Trophoblast cell (in vitro differentiated cells and primary cell): Measurements from ENCODE around the gene AP1G2.
A peak's percentile ranks its signal among the peaks of the same experiment; 100 is the strongest.

ENCODE experiments used
- DNase-seq, 2 donors: peaks; one replicate each; pipeline ENCODE4 v3.0.0-alpha.2; 2016
- H2AFZ ChIP-seq: 2 replicates; pipeline ENCODE4 v1.6.1; 2013; ENCODE audit warnings: low read length, moderate library complexity, mild to moderate bottlenecking; ENCODE audit not compliant: insufficient read depth, poor library complexity
- H2AK5ac ChIP-seq: 2 replicates; pipeline ENCODE4 v1.6.1; 2013; ENCODE audit warnings: mild to moderate bottlenecking, low read length
- H2BK120ac ChIP-seq: 2 replicates; pipeline ENCODE4 v1.6.1; 2013; ENCODE audit warnings: low read length, mild to moderate bottlenecking, moderate library complexity; ENCODE audit not compliant: insufficient read depth, poor library complexity
- H2BK12ac ChIP-seq: 2 replicates; pipeline ENCODE4 v1.6.1; 2013; ENCODE audit warnings: mild to moderate bottlenecking, low read length, moderate library complexity
- H2BK5ac ChIP-seq: 2 replicates; pipeline ENCODE4 v1.6.1; 2013; ENCODE audit warnings: low read length, low read depth, moderate library complexity, mild to moderate bottlenecking; ENCODE audit not compliant: poor library complexity
- H3K14ac ChIP-seq: 2 replicates; pipeline ENCODE4 v1.6.1; 2013; ENCODE audit warnings: mild to moderate bottlenecking, low read length
- H3K18ac ChIP-seq: 2 replicates; pipeline ENCODE4 v1.6.1; 2013; ENCODE audit warnings: mild to moderate bottlenecking, low read length
- H3K23ac ChIP-seq: 2 replicates; pipeline ENCODE4 v1.6.1; 2013; ENCODE audit warnings: low read length
- H3K27ac ChIP-seq: 2 replicates; pipeline ENCODE4 v1.5.1; 2013; ENCODE audit warnings: low read depth, mild to moderate bottlenecking, inconsistent platforms, low read length, moderate library complexity
- H3K27me3 ChIP-seq: 2 replicates; pipeline ENCODE4 v1.6.1; 2013; ENCODE audit warnings: inconsistent platforms, mild to moderate bottlenecking, low read length, moderate library complexity; ENCODE audit not compliant: insufficient read depth
- H3K36me3 ChIP-seq, 2 experiments: 1 replicate in 1 of 2; 2 replicates in 1 of 2; pipeline ENCODE4 v1.6.1; 2013; ENCODE audit warnings: low read length in 2 of 2, mild to moderate bottlenecking in 2 of 2, moderate library complexity in 1 of 2; ENCODE audit not compliant: insufficient read depth in 2 of 2, control insufficient read depth in 1 of 2
- H3K4ac ChIP-seq: 2 replicates; pipeline ENCODE4 v1.6.1; 2013; ENCODE audit warnings: low read depth, mild to moderate bottlenecking, low read length, moderate library complexity
- H3K4me1 ChIP-seq, 2 experiments: 1 replicate in 1 of 2; 2 replicates in 1 of 2; pipeline ENCODE4 v1.6.1; 2013; ENCODE audit warnings: low read length in 2 of 2, mild to moderate bottlenecking in 2 of 2, moderate library complexity in 1 of 2; ENCODE audit not compliant: insufficient read depth in 2 of 2, control insufficient read depth in 1 of 2
- H3K4me2 ChIP-seq: 2 replicates; pipeline ENCODE4 v1.6.1; 2013; ENCODE audit warnings: inconsistent platforms, mild to moderate bottlenecking, low read length, moderate library complexity
- H3K4me3 ChIP-seq: 2 replicates; pipeline ENCODE4 v1.5.1; 2013; ENCODE audit warnings: mild to moderate bottlenecking, low read depth, low read length, inconsistent platforms
- H3K79me1 ChIP-seq: one replicate; pipeline ENCODE4 v1.6.1; 2013; ENCODE audit warnings: low read length
- H3K79me2 ChIP-seq: 2 replicates; pipeline ENCODE4 v1.6.1; 2013; ENCODE audit warnings: low read length, mild to moderate bottlenecking; ENCODE audit not compliant: control insufficient read depth, insufficient read depth, poor library complexity
- H3K9ac ChIP-seq: 2 replicates; pipeline ENCODE4 v1.6.1; 2013; ENCODE audit warnings: mild to moderate bottlenecking, low read length
- H3K9me3 ChIP-seq: 2 replicates; pipeline ENCODE4 v1.6.1; 2013; ENCODE audit warnings: low read depth, mild to moderate bottlenecking, control low read depth, inconsistent platforms, low read length; ENCODE audit not compliant: insufficient read depth
- H4K12ac ChIP-seq: 2 replicates; pipeline ENCODE4 v1.6.1; 2013; ENCODE audit warnings: low read depth, mild to moderate bottlenecking, low read length, moderate library complexity
- H4K8ac ChIP-seq: 2 replicates; pipeline ENCODE4 v1.6.1; 2013; ENCODE audit warnings: low read depth, mild to moderate bottlenecking, low read length, moderate library complexity
- H4K91ac ChIP-seq: one replicate; pipeline ENCODE4 v1.6.1; 2013; ENCODE audit warnings: low read depth, mild to moderate bottlenecking, low read length, moderate library complexity
- WGBS: extraction: QIAGEN DNeasy Blood & Tissue Kit; methylation state at CpG from one replicate; pipeline ENCODE4 v1.1.7; 2013; ENCODE audit warnings: missing lambda C conversion rate; ENCODE audit not compliant: insufficient read length, insufficient coverage; ENCODE audit errors: extremely low coverage; 5-methylcytosine and 5-hydroxymethylcytosine counted together

The AP1G2 gene

GRCh38 chr14:23577004-23577681 is 9.6 kb upstream of the AP1G2 start:
- H4K8ac ChIP-seq: no peak overlapping the region
- no peak overlapping the region for H3K14ac ChIP-seq
- WGBS: no CpG with 5 or more reads among the region's 67 CpGs
- no peaks in the 10 kb centered on the region for H3K79me1 ChIP-seq
- no peak overlapping the region for H2AFZ ChIP-seq
- no peak overlapping the region for H3K18ac ChIP-seq
- H4K91ac ChIP-seq: no peak overlapping the region
- H2BK120ac ChIP-seq: no peak overlapping the region
- no peaks in the 10 kb centered on the region for H3K36me3 ChIP-seq
- H3K4me1 ChIP-seq: peaks cover 4 to 5% of the 10 kb centered on the region in 2 experiments
- H3K27me3 ChIP-seq: peaks cover 47% of the 10 kb centered on the region
- H3K4me2 ChIP-seq: peak overlapping the region; percentile 20
- peaks cover 18% of the 10 kb centered on the region for H3K9me3 ChIP-seq
- DNase-seq: no peak
- no peak overlapping the region for H3K23ac ChIP-seq
- no peak overlapping the region for H2BK5ac ChIP-seq
- no peak overlapping the region for H3K9ac ChIP-seq
- H2BK12ac ChIP-seq: no peak overlapping the region
- no peak overlapping the region for H2AK5ac ChIP-seq
- no peak overlapping the region for H3K4me3 ChIP-seq
- H4K12ac ChIP-seq: no peak overlapping the region
- H3K79me2 ChIP-seq: no peaks in the 10 kb centered on the region
- no peak overlapping the region for H3K27ac ChIP-seq
- no peak overlapping the region for H3K4ac ChIP-seq

- no peak for DNase-seq
- Histone ChIP-seq H3K4me1 (peaks cover 5 to 11% of the 10 kb centered on the region in 2 experiments), H3K9ac (no peak overlapping the region), H3K79me2 (no peaks in the 10 kb centered on the region), H3K27me3 (peaks cover 35% of the 10 kb centered on the region), H3K23ac (no peak overlapping the region), H3K18ac (no peak overlapping the region), H3K27ac (no peak overlapping the region), H3K14ac (no peak overlapping the region), H3K9me3 (peaks cover 15% of the 10 kb centered on the region), H3K4me2 (no peak overlapping the region), H3K79me1 (no peaks in the 10 kb centered on the region), H3K36me3 (no peaks in the 10 kb centered on the region), H4K91ac (no peak overlapping the region), H2BK12ac (no peak overlapping the region), H2AK5ac (no peak overlapping the region), H4K8ac (no peak overlapping the region), H2BK120ac (no peak overlapping the region), H2AFZ (no peak overlapping the region), H3K4ac (no peak overlapping the region), H4K12ac (no peak overlapping the region), H3K4me3 (no peak overlapping the region), H2BK5ac (no peak overlapping the region)
- no CpG with 5 or more reads among the region's 5 CpGs for WGBS
These were observed 5.9 kb upstream of the AP1G2 start for GRCh38 chr14:23573384-23574015.

GRCh38 chr14:23572836-23573235 is 5.2 kb upstream of the AP1G2 start:
- Histone ChIP-seq H3K23ac (no peak overlapping the region), H3K27me3 (peaks cover 29% of the 10 kb centered on the region), H3K4me2 (no peak overlapping the region), H2BK12ac (no peak overlapping the region), H3K18ac (no peak overlapping the region), H3K9ac (no peak overlapping the region), H3K36me3 (no peaks in the 10 kb centered on the region), H3K4me1 (peaks cover 5 to 11% of the 10 kb centered on the region in 2 experiments), H3K14ac (no peak overlapping the region), H3K4ac (no peak overlapping the region), H2BK5ac (no peak overlapping the region), H3K79me1 (no peaks in the 10 kb centered on the region), H4K12ac (no peak overlapping the region), H3K79me2 (no peaks in the 10 kb centered on the region), H4K91ac (no peak overlapping the region), H2AK5ac (no peak overlapping the region), H2AFZ (no peak overlapping the region), H3K9me3 (peaks cover 15% of the 10 kb centered on the region), H4K8ac (no peak overlapping the region), H3K4me3 (no peak overlapping the region), H2BK120ac (no peak overlapping the region), H3K27ac (no peak overlapping the region)
- WGBS: no CpG with 5 or more reads among the region's 4 CpGs
- no peak for DNase-seq

GRCh38 chr14:23572524-23572828 is 4.9 kb upstream of the AP1G2 start:
- Histone ChIP-seq H3K36me3 (no peaks in the 10 kb centered on the region), H3K79me2 (peaks cover under 1% of the 10 kb centered on the region), H2BK12ac (no peak overlapping the region), H3K14ac (no peak overlapping the region), H3K4ac (no peak overlapping the region), H2AK5ac (no peak overlapping the region), H3K27ac (no peak overlapping the region), H3K4me2 (no peak overlapping the region), H3K79me1 (peaks cover 2% of the 10 kb centered on the region), H2BK120ac (no peak overlapping the region), H3K9me3 (peaks cover 15% of the 10 kb centered on the region), H4K8ac (no peak overlapping the region), H4K91ac (no peak overlapping the region), H3K4me1 (peaks cover 5 to 11% of the 10 kb centered on the region in 2 experiments), H2BK5ac (no peak overlapping the region), H3K4me3 (no peak overlapping the region), H2AFZ (no peak overlapping the region), H3K18ac (no peak overlapping the region), H3K23ac (no peak overlapping the region), H3K9ac (no peak overlapping the region), H4K12ac (no peak overlapping the region), H3K27me3 (peaks cover 25% of the 10 kb centered on the region)
- WGBS: no CpG with 5 or more reads among the region's 4 CpGs
- DNase-seq: no peak
